Brain microvascular endothelial cell (primary cell): ENCODE data around the gene RNF111.

Experiments
- DNase-seq: peaks from one replicate; pipeline ENCODE4 v3.0.0-alpha.2; 2020
- H3K27ac ChIP-seq: fragments of 250-450 bp; sonication (Bioruptor Pico); 2 replicates; pipeline ENCODE4 v1.5.1; 2020; ENCODE audit warnings: mild to moderate bottlenecking, moderate library complexity
- H3K27me3 ChIP-seq: fragments of 250-450 bp; sonication (Bioruptor Pico); replicated peaks from 2 replicates; pipeline ENCODE4 v1.5.1; 2020; ENCODE audit warnings: mild to moderate bottlenecking
- H3K36me3 ChIP-seq: fragments of 250-450 bp; sonication (Bioruptor Pico); replicated peaks from 2 replicates; pipeline ENCODE4 v1.5.1; 2020; ENCODE audit warnings: mild to moderate bottlenecking
- H3K4me3 ChIP-seq: 2 replicates; pipeline ENCODE4 v1.5.1; 2011; ENCODE audit warnings: low read depth, mild to moderate bottlenecking, control low read depth, low read length, moderate library complexity
- in situ Hi-C: cut with HindIII; loops from 2 replicates; pipeline ENCODE4 v1.10.0; 2017; ENCODE audit warnings: low sequenced_read_pairs, low pct_ligation_motif_present
- TF ChIP-seq, protein P1 (sequence below): IDR thresholded peaks from 2 replicates; pipeline ENCODE4 v1.5.1; 2011; ENCODE audit warnings: low read depth, mild to moderate bottlenecking, moderate library complexity, low read length, control low read depth, inconsistent platforms; ENCODE audit errors: missing control alignments

Gene RNF111

DNA sequence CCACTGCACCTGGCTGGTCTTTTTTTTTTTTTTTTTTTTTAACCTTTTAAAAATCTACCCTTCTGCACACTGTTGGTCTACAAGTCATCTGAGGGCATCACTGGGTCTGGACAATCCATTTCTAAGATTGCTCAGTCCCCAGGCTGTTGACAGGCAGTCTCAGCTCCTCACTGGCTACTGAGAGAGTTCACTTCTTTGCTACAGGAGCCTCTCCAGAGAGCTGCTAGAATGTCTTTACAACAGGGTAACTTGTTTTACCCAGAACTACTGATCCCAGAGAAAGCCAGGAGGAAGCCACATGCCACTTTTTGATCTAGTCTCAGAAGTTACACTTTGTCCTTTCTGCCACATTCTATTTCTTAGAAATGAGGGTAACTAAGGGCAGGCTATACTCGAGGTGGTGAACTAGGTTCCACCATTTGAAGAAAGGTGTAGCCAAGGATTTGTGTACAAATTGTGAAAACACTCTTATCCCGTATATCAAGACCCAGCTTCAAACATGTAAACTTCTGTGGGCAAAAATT lies 111.8 kb downstream of the RNF111 start:
- TF ChIP-seq, protein P1, sequence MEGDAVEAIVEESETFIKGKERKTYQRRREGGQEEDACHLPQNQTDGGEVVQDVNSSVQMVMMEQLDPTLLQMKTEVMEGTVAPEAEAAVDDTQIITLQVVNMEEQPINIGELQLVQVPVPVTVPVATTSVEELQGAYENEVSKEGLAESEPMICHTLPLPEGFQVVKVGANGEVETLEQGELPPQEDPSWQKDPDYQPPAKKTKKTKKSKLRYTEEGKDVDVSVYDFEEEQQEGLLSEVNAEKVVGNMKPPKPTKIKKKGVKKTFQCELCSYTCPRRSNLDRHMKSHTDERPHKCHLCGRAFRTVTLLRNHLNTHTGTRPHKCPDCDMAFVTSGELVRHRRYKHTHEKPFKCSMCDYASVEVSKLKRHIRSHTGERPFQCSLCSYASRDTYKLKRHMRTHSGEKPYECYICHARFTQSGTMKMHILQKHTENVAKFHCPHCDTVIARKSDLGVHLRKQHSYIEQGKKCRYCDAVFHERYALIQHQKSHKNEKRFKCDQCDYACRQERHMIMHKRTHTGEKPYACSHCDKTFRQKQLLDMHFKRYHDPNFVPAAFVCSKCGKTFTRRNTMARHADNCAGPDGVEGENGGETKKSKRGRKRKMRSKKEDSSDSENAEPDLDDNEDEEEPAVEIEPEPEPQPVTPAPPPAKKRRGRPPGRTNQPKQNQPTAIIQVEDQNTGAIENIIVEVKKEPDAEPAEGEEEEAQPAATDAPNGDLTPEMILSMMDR = no peak
- Histone ChIP-seq H3K27me3 (no peaks in the 10 kb centered on the region), H3K27ac (no peak overlapping the region), H3K36me3 (peaks cover 18% of the 10 kb centered on the region), H3K4me3 (no peak overlapping the region)
- DNase-seq = no peak
- in situ Hi-C loops = no loop called here

DNA sequence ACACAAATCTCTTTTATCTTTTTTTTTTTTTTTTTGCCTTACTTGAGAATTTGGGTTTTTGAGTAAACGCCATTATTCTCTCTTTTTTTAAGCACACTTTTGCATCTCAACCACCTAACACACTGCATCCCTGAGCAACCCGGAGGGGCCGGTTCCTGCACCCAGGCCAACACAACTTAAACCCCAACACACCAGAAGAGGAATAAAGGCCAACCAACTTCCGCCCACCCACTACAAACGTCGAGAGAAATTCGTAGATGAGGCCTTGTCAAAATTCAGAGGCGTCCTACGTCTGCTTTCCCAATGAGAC lies 117.1 kb downstream of the RNF111 start:
- H3K36me3 ChIP-seq = no peaks in the 10 kb centered on the region
- H3K27ac ChIP-seq = peak overlapping the region; percentile 30
- no peaks in the 10 kb centered on the region for H3K27me3 ChIP-seq
- no peak for DNase-seq
- TF ChIP-seq, protein P1 = no peak
- peak overlapping the region; percentile 94 for H3K4me3 ChIP-seq
- in situ Hi-C loops = no loop called here

DNA sequence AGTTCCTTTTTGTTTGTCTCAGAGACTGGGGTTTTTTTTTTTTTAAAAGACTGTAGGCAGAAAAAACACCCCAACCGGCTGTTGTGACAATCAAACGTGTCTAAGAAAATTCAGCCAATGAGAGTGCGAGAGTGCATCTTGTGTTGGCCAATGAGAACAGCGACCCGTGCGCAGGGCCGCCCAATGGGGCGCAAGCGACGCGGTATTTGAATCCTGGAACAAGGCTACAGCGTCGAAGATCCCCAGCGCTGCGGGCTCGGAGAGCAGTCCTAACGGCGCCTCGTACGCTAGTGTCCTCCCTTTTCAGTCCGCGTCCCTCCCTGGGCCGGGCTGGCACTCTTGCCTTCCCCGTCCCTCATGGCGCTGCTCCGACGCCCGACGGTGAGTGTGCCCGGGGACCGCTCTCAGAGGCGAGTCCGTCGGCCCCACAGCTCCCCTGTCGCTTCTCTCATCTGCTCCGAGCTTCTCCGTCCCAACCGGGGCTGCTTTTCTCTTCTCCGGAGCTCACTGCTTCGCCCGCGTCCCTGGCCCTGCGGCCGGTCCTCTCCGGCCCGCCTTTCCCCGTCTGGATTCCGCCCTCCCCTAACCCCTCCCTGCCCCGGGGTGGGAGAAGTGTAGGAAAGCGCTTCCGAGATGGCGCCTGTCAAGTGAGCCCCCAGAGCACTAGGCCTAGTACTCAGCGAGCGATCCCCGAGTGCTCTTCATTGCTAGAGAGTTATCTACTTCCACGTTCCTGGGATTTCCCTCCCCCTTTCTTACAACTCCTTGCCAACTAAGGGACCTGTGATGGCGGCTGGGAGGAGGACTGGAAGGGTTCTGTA lies 117.7 kb downstream of the RNF111 start, which contains the start of gene CCNB2:
CCNB2 (plus strand) TSS at position 235 of the 821 bp plus-strand sequence; CDS start at position 358, 123 bp downstream.
- Histone ChIP-seq H3K27ac (peak within 1 kb of the TSS; percentile 37), H3K27me3 (no peaks in the 10 kb centered on the region), H3K4me3 (peak within 1 kb of the TSS; percentile 94), H3K36me3 (no peaks in the 10 kb centered on the region)
- TF ChIP-seq, protein P1 = no peak
- in situ Hi-C loops = no loop called here
- DNase-seq = peak; percentile 90

DNA sequence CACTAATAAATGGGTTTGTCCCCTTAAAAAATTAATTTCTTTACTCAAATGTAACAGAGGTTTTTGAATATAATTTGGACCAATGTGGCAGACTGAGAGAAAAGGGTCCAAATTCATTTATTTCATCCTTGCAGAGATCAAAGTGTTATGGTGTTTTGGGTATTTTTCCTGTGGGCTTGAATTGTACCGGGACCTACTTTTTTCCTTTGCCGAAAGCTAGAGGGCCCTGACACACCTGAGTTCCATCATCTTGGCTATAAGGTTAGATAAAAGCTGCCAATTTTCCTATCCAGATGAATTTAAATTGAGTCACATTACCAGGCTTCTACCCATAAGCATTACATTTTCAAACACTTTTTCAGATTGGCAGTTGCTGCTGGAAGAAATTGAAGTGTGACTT lies 118.4 kb downstream of the RNF111 start:
- Histone ChIP-seq H3K36me3 (peaks cover 3% of the 10 kb centered on the region), H3K27me3 (no peaks in the 10 kb centered on the region), H3K27ac (peak overlapping the region; percentile 37), H3K4me3 (peak overlapping the region; percentile 94)
- TF ChIP-seq, protein P1 = peak; percentile 25
- in situ Hi-C loops = no loop called here
- no peak for DNase-seq

DNA sequence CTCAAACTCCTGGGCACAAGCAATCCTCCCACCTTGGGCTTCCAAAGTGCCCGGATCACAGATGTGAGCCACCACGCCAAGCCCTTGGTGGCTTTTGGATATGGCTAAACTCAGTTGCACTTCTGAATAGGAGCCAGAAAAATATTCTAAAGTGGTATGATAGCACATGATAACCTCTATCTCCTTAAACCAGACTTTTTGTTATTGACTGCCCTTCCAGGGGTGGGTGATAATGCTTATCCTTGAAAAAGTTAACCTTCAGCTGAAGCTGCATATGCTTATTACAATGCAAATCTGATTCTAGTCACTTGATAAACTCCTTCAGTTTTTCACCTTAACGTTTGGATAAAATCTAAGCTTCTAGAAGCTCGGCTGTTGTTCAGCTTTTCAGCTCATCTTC lies 123.8 kb downstream of the RNF111 start:
- in situ Hi-C loops = no loop called here
- no peak for DNase-seq
- no peak overlapping the region for H3K27ac ChIP-seq
- H3K27me3 ChIP-seq = no peaks in the 10 kb centered on the region
- H3K36me3 ChIP-seq = peaks cover 6% of the 10 kb centered on the region
- TF ChIP-seq, protein P1 = no peak
- H3K4me3 ChIP-seq = no peak overlapping the region
